ENCODE results near the gene E4F1. TPM values are rescaled to one million over a fixed set of nuclear protein-coding genes. Genes with fewer than 3 reads are reported as not detected.
A peak's percentile ranks its signal among the peaks of the same experiment; 100 is the strongest.
"Not testable (repeated sequence)": the region's sequence is repeated elsewhere in the genome, so short reads cannot be mapped to it uniquely, and the experiment has no call there.

Gene E4F1
- total and polyA plus RNA-seq, 5 experiments from 2014 or later, result 8.7 to 41.2 (median 19.2) TPM

DNA sequence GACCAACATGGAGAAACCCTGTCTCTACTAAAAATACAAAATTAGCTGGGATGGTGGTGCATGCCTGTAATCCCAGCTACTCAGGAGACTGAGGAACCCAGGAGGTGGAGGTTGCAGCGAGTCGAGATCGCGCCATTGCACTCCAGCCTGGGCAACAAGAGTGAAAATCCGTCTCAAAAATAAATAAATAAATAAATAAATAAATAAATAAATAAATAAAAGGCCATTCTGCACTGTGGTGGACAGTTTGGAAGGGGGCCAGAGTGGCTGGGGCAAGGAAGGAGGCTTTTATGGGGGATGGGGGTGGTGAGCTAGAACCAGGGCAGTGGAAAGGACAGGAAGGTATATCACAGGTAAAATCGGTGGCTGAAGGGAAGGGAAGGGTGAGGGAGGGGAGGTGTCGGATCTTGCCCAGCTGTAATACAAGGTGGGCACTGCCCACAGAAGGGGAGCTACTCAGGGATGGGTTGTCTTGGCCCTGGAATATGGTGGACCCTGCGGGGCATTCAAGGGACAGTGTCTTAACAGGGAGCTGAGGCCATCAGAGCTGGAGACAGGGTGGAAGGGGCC lies 20.2 kb upstream of the E4F1 start:
- H3K9me3 Mint-ChIP-seq, ATAC-seq, DNase-seq: not testable (repeated sequence)
- H3K27ac Mint-ChIP-seq, result peak overlapping the region in 5 of 10 donors; percentile 32 to 60 (median 52)
- H3K27me3 Mint-ChIP-seq, result peaks cover 0 to 14% (median 9%) of the 10 kb centered on the region in 5 donors
- H3K36me3 Mint-ChIP-seq, result peaks cover 0 to 11% (median 7%) of the 10 kb centered on the region in 3 donors
- peak overlapping the region in 9 of 10 donors; percentile 38 to 85 (median 75) for H3K4me3 Mint-ChIP-seq
- H3K4me1 Mint-ChIP-seq, result peaks cover 11 to 27% (median 25%) of the 10 kb centered on the region in 4 donors
- POLR2A ChIA-PET, result interaction anchor here (1.0 to 5.3 kb wide), 5 partner anchors 8 to 49 kb away, joined by 3 to 58 read pairs (median 12); partner anchors contain the start of genes CASKIN1, PGP and TRAF7

DNA sequence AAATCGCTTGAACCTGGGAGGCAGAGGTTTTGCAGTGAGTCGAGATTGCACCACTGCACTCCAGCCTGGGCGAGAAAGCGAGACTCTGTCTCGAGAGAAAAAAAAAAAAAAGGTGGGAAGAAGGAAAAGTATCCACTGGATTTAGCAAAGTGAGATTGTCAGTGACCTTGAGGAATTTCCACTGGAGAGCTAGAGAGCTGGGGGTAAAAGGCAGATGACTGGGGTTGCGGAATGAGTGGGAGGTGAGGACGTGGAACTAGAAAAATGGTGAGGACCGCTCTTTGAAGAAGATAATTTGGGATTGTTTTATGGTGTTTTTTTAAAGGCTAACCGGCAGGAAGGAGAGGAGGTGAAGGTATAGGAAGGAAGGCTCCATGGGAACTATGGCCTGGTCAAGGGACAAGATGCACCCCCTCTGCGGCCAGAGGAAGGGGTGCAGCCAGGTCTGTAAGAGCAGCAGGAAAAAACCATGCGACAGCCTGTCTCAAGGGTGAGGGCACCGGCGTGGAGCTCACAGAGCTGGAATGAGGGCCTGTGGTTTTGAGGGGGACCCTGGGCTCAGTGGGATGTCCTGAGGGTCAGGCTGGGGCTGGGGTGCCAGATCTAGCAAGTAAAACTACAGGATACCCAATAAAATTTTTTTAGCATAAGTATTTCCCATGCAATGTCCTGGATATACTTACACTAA lies 18.8 kb upstream of the E4F1 start:
- H3K27me3 Mint-ChIP-seq, result peaks cover 0 to 6% (median 0%) of the 10 kb centered on the region in 5 donors
- ATAC-seq (no peak), DNase-seq (no peak)
- H3K9me3 Mint-ChIP-seq, result no peaks in the 10 kb centered on the region
- peaks cover 11 to 28% (median 25%) of the 10 kb centered on the region in 4 donors for H3K4me1 Mint-ChIP-seq
- peak overlapping the region; percentile 61 to 89 (median 82) for H3K27ac Mint-ChIP-seq
- H3K36me3 Mint-ChIP-seq, result peaks cover 0 to 21% (median 8%) of the 10 kb centered on the region in 3 donors
- H3K4me3 Mint-ChIP-seq, result peak overlapping the region; percentile 75 to 88 (median 80)
- POLR2A ChIA-PET, result interaction anchor here (0.6 to 5.3 kb wide), 13 partner anchors 9 to 477 kb away, joined by 3 to 58 read pairs (median 4); partner anchors contain the start of genes CASKIN1, E4F1, ECI1 and NHERF2

DNA sequence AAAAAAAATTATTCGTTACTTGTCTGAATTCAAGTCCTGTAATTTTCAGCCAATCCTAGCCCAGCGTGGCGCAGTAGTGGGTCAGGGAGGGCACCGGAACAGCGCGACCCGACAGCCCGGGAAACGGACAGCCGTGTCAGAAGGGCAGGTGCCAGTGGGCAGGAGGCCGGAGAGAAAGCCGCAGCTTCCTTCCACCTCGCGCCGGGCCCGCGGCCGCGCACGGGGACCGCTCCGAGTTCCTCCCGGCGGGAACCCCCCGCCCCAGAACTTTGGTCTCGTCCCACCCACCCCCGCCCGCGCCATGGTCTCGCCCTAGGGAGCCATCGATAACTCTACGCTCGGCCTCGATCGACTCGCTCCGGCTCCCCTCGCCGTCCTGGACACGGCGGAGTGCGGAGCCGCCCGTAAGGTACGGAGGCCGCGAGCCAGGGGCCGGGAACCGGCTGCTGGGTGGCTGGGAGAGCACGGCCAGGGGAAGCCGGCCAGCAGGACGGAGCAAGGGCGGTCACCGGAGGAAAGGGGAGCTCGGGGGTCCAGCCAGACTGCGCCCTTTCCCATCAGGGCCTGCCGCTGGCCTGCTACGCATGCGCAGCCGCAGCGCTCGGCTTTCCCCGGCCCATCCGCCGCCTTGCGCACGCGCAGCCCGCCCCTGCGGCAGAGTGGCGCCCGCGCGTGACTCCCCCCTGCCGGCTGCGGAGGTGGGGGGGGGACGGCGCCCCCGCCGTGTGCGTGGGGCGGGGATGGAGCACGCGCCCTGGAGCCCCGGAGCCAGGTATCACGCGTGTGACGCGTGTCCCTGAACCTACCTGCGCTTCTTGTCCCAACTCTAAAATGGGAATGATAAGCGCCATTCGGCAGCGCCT lies 18.1 kb upstream of the E4F1 start, which contains the start of gene MLST8:
MLST8 (plus strand) TSS at position 351 of the 863 bp plus-strand sequence. CDS start 632 bp downstream, outside the sequence.
- peaks cover 11 to 28% (median 25%) of the 10 kb centered on the region in 4 donors for H3K4me1 Mint-ChIP-seq
- no peaks in the 10 kb centered on the region for H3K9me3 Mint-ChIP-seq
- peak; percentile 86 to 99 (median 94) for DNase-seq
- peaks cover 0 to 1% (median 0%) of the 10 kb centered on the region in 5 donors for H3K27me3 Mint-ChIP-seq
- H3K36me3 Mint-ChIP-seq, result peaks cover 0 to 22% (median 8%) of the 10 kb centered on the region in 3 donors
- peak; percentile 84 to 86 for ATAC-seq
- peak within 1 kb of the TSS; percentile 75 to 90 (median 86) for H3K4me3 Mint-ChIP-seq
- POLR2A ChIA-PET, result interaction anchor here (0.6 to 5.3 kb wide), 19 partner anchors 10 to 476 kb away, joined by 3 to 58 read pairs (median 4); partner anchors contain the start of genes AMDHD2, CASKIN1, E4F1 and ECI1
- H3K27ac Mint-ChIP-seq, result peak within 1 kb of the TSS; percentile 84 to 95 (median 92)

DNA sequence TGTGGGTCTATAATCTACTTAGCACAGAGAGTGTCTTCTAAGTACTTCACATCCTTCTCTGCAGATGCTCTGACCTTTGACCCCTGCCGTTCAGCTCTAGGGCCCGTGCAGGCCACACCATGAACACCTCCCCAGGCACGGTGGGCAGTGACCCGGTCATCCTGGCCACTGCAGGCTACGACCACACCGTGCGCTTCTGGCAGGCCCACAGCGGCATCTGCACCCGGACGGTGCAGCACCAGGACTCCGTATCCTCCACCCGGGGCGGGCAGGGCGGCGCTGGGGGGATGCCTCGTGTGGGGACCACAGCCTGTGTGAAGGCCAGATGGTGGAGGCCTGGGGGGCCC lies 17.5 kb upstream of the E4F1 start:
- DNase-seq (no peak), ATAC-seq (peak in 1 of 2 donors; percentile 15)
- POLR2A ChIA-PET, result interaction anchor here (0.6 to 5.3 kb wide), 18 partner anchors 9 to 315 kb away, joined by 3 to 58 read pairs (median 4); partner anchors contain the start of genes AMDHD2, CASKIN1, E4F1 and ECI1
- H3K4me3 Mint-ChIP-seq, result peak overlapping the region; percentile 66 to 88 (median 75)
- peak overlapping the region in 9 of 10 donors; percentile 70 to 95 (median 87) for H3K27ac Mint-ChIP-seq
- H3K27me3 Mint-ChIP-seq, result no peaks in the 10 kb centered on the region
- H3K36me3 Mint-ChIP-seq, result peaks cover 0 to 23% (median 8%) of the 10 kb centered on the region in 3 donors
- no peaks in the 10 kb centered on the region for H3K9me3 Mint-ChIP-seq
- peaks cover 11 to 28% (median 25%) of the 10 kb centered on the region in 4 donors for H3K4me1 Mint-ChIP-seq

DNA sequence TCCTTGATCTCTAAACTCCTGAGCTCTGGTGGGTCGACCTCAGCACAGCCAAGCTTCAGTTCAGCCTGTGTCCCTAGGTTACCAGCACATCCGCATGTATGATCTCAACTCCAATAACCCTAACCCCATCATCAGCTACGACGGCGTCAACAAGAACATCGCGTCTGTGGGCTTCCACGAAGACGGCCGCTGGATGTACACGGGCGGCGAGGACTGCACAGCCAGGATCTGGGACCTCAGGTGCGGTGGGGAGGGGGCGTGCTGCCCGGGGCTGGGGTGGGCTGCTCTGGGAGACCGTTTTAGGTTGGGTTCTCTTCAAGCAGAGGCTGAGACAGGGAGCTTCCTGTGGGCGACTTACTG lies 17.0 kb upstream of the E4F1 start:
- Mint-ChIP-seq H3K27ac (peak overlapping the region in 6 of 10 donors; percentile 62 to 90 (median 74)), H3K9me3 (no peaks in the 10 kb centered on the region), H3K4me3 (peak overlapping the region; percentile 66 to 88 (median 75)), H3K27me3 (no peaks in the 10 kb centered on the region), H3K4me1 (peaks cover 11 to 28% (median 25%) of the 10 kb centered on the region in 4 donors), H3K36me3 (peaks cover 0 to 23% (median 8%) of the 10 kb centered on the region in 3 donors)
- no peak for ATAC-seq
- POLR2A ChIA-PET, result interaction anchor here (0.5 to 5.3 kb wide), 9 partner anchors 9 to 314 kb away, joined by 3 to 58 read pairs (median 8); partner anchors contain the start of genes AMDHD2, E4F1, ECI1 and PGP
- no peak for DNase-seq

DNA sequence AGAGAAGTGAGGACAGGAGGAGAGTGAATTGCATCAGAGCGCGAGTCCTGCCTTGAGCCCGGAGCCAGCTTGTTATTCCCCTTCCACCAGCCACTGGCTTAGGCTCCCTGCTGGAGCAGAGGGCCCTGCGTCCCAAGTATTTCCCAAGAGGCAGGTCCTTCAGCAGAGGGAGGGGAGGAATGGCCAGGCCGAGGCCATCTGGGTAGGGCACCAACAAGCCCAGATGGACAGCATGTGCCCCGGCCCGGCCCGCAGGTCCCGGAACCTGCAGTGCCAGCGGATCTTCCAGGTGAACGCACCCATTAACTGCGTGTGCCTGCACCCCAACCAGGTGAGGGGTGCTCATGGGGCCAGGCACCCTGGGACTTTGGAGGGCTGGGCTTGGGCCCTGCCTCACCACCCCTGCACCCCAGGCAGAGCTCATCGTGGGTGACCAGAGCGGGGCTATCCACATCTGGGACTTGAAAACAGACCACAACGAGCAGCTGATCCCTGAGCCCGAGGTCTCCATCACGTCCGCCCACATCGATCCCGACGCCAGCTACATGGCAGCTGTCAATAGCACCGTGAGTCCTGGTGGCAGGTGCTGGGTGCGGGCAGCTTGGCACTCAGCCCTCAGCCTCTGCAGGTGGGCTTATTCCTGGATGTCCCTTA lies 16.5 kb upstream of the E4F1 start:
- DNase-seq (no peak), ATAC-seq (no peak)
- Mint-ChIP-seq H3K9me3 (no peaks in the 10 kb centered on the region), H3K27ac (peak overlapping the region in 4 of 10 donors; percentile 40 to 90 (median 71)), H3K36me3 (peaks cover 0 to 23% (median 8%) of the 10 kb centered on the region in 3 donors), H3K4me3 (peak overlapping the region in 9 of 10 donors; percentile 24 to 88 (median 74)), H3K4me1 (peaks cover 11 to 28% (median 25%) of the 10 kb centered on the region in 4 donors), H3K27me3 (no peaks in the 10 kb centered on the region)
- POLR2A ChIA-PET, result interaction anchor here (0.5 to 5.3 kb wide), 10 partner anchors 8 to 314 kb away, joined by 3 to 58 read pairs (median 7); partner anchors contain the start of genes AMDHD2, E4F1, ECI1 and PGP

DNA sequence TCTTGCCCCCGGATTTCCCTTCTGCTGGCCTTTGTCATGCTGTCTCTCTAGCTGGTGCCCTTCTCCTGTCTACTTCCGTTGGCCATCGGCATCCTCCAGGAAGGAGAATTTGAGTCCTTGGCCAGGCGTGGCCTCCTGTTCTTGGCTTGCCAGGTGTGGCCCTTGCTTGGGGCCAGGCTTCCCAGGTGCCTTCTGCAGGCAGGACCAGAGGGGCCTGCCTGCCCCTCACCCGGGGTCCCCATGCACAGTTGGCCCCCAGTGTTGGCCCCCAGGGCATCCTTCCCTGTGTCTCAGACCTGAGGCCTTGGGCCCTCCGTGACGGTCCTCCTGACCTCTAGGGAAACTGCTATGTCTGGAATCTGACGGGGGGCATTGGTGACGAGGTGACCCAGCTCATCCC lies 15.5 kb upstream of the E4F1 start:
- DNase-seq (no peak), ATAC-seq (no peak)
- Mint-ChIP-seq H3K9me3 (no peaks in the 10 kb centered on the region), H3K4me1 (peaks cover 13 to 35% (median 31%) of the 10 kb centered on the region in 4 donors), H3K27ac (peak overlapping the region in 5 of 10 donors; percentile 14 to 86 (median 58)), H3K27me3 (no peaks in the 10 kb centered on the region), H3K4me3 (peak overlapping the region in 8 of 10 donors; percentile 7 to 70 (median 56)), H3K36me3 (peaks cover 0 to 23% (median 8%) of the 10 kb centered on the region in 3 donors)
- POLR2A ChIA-PET, result interaction anchor here (1.4 kb wide), 1 partner anchor 15 kb away, joined by 4 read pairs; the partner anchor contains the start of gene E4F1

DNA sequence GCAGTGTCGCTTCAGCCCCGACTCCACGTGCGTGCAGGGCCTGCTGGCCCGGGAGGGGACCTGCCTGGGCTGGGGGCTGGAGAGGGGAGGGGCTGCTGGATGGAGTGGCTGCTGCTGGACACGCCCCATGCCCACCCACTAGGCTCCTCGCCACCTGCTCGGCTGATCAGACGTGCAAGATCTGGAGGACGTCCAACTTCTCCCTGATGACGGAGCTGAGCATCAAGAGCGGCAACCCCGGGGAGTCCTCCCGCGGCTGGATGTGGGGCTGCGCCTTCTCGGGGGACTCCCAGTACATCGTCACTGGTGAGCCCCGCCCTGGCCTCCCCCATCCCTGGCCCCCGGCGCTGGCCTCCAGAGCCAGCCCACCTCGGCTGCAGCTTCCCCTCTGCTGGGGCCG lies 15.1 kb upstream of the E4F1 start:
- Mint-ChIP-seq H3K36me3 (peaks cover 0 to 23% (median 8%) of the 10 kb centered on the region in 3 donors), H3K9me3 (no peaks in the 10 kb centered on the region), H3K27me3 (no peaks in the 10 kb centered on the region), H3K27ac (no peak overlapping the region), H3K4me3 (peak overlapping the region in 1 of 10 donors; percentile 24), H3K4me1 (peaks cover 14 to 40% (median 34%) of the 10 kb centered on the region in 4 donors)
- POLR2A ChIA-PET, result interaction anchor here (1.4 kb wide), 2 partner anchors 15 to 54 kb away, joined by 4 to 5 read pairs; partner anchors contain the start of gene E4F1
- no peak for ATAC-seq
- DNase-seq, result no peak

DNA sequence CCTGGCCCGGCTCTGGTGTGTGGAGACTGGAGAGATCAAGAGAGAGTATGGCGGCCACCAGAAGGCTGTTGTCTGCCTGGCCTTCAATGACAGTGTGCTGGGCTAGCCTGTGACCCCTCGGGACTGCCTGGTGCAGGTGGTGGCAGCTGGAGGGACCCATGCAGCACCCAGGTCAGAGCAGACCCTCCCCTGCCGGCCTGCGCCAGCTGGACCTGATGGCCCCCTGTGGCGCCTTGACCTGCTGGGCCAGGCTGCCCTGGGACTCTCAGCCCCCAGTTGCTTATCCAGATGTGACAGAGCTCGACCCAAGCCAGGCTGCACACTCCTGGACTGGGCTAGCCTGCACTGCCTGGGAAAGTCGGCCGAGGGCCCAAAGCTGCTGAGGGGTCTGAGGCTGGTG lies 14.6 kb upstream of the E4F1 start:
- Mint-ChIP-seq H3K9me3 (no peaks in the 10 kb centered on the region), H3K36me3 (peaks cover 0 to 23% (median 8%) of the 10 kb centered on the region in 3 donors), H3K4me3 (peak overlapping the region in 1 of 10 donors; percentile 24), H3K27me3 (no peaks in the 10 kb centered on the region), H3K4me1 (peaks cover 15 to 42% (median 38%) of the 10 kb centered on the region in 4 donors), H3K27ac (no peak overlapping the region)
- POLR2A ChIA-PET, result interaction anchor here (1.4 kb wide), 2 partner anchors 14 to 54 kb away, joined by 4 to 5 read pairs; partner anchors contain the start of gene E4F1
- DNase-seq (no peak), ATAC-seq (no peak)

DNA sequence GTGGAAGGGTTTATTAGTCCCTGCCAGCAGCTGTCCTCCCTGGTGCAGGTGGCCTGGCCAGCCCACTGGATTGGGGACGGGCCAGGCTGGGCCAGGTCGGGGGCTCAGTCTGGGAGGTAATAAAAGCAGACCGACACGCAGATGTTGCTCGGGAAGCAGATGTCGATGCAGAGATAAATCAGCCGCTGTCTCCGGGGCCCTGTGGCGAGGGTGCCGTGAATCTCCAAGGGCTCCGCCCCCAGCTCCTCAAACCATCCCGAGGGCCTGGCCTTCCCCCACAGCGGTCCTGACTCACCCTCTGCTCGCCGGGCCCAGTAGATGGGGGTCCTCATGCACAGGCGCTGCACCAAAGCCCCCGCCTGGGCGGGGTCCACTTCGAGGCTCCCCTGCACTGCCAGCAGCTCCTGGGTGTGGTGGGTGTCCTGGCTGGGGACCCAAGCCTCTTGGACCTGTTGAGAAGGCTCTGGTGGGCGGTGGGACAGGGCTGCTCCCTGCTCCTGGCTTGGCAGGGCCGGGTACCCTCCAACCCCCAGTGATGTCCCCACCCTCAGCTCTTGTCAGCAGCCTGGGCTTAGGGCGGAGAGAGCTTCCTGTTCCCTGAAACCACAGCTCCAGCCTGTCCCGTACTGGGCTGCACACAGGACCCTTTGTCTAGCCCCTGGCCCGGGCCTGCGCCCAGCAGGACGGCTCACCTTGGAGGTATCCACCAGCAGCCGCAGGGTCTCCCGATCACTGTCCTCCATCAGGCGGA lies 14.0 kb upstream of the E4F1 start:
- H3K4me1 Mint-ChIP-seq, result peaks cover 13 to 41% (median 36%) of the 10 kb centered on the region in 4 donors
- DNase-seq (no peak), ATAC-seq (no peak)
- H3K36me3 Mint-ChIP-seq, result peaks cover 0 to 23% (median 8%) of the 10 kb centered on the region in 3 donors
- H3K27ac Mint-ChIP-seq, result no peak overlapping the region
- H3K27me3 Mint-ChIP-seq, result no peaks in the 10 kb centered on the region
- H3K9me3 Mint-ChIP-seq, result no peaks in the 10 kb centered on the region
- H3K4me3 Mint-ChIP-seq, result no peak overlapping the region
- POLR2A ChIA-PET, result interaction anchor here (1.4 kb wide), 1 partner anchor 55 kb away, joined by 5 read pairs; no protein-coding TSS in a partner anchor
